NCI-H345 (cell line): Measurements from ENCODE around the gene RCN1.

Experiments
- DNase-seq: peaks from one replicate; lab custom pipeline; 2025; lab: John Stamatoyannopoulos, UW

The RCN1 gene

DNA sequence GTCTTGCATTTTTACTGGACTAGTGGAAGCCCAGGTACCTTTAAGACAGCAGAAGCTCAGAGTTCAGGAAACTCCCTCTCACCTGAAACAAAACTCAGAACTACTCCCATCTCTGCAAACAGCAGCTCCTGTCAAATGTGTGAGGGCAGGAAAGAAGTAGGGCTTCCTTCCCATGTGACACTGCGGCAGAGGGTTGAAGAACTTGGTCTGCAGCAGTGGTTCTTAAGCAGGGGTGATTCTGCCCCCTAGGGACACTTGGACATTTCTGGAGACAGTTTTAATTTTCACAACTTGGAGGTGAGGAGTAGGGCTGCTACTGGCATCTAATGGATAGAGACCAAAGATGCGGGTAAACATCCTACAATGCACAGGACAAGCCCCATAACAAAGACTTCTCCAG is 63.4 kb downstream of the RCN1 start:
- DNase-seq = no peak
